ENCODE data around the gene CHID1.

The CHID1 gene

DNA sequence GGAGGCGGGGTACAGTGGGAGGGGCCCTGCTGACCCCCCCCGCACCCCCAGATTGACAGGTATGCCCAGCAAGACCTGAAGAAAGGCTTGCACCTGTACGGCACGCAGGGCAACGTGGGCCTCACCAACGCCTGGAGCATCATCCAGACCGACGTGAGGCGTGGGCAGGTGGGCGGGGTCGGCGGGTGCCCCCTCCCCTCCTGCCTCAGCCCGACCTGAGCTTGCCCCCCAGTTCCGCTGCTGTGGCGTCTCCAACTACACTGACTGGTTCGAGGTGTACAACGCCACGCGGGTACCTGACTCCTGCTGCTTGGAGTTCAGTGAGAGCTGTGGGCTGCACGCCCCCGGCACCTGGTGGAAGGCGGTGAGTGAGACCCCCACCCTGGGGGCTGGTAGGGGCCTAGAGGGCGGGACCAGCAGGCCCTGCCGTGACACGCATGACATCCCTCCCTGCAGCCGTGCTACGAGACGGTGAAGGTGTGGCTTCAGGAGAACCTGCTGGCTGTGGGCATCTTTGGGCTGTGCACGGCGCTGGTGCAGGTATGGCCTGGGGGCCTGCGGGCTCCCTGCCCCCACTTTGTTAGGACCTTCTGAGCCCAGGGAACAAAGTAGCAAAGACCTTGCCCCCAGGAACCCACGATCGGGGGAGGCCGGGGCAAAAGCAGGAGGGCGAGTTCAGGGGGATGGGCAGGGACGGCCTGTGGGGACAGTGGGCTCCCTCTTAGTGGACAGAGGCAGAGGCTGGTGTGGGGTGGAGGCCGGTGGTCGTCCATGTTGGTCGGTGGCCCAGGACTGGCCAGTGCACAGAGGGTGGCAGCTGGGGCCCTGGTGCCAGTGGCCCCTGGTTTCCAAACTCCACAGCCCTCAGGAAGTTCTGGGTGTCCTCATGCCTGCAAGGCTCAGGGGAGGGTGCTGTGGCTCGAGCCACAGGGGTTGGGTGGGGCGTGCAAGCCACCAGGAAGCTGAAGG lies 44.9 kb downstream of the CHID1 start:
- in situ Hi-C loops (cut with MboI; ENCODE audit: low sequenced_read_pairs) = loop anchor here (25.0 kb wide), 1 partner anchor 197 kb away; the partner anchor contains the start of gene MUC2

DNA sequence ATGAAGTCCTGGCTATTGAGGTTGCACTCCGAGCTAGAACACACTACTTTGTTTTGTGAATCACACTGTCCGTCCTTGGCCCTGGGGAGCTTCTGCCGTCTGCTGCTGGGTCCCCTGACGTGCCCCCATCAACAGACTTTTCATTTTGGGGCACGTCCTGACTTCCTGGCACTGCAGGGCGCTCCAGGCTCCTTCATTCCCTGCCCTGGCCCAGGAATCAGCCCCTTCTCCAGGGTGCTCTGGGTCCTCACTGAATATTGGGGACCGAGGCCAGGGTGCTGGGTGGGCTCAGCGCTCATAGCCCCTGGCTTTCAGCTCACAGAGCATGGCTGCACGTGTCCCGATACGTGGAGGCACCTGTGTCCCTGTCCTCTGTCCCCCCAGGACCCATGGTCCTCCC lies 45.7 kb downstream of the CHID1 start:
- in situ Hi-C loops (cut with MboI; ENCODE audit: low sequenced_read_pairs) = loop anchor here (25.0 kb wide), 1 partner anchor 197 kb away; the partner anchor contains the start of gene MUC2

DNA sequence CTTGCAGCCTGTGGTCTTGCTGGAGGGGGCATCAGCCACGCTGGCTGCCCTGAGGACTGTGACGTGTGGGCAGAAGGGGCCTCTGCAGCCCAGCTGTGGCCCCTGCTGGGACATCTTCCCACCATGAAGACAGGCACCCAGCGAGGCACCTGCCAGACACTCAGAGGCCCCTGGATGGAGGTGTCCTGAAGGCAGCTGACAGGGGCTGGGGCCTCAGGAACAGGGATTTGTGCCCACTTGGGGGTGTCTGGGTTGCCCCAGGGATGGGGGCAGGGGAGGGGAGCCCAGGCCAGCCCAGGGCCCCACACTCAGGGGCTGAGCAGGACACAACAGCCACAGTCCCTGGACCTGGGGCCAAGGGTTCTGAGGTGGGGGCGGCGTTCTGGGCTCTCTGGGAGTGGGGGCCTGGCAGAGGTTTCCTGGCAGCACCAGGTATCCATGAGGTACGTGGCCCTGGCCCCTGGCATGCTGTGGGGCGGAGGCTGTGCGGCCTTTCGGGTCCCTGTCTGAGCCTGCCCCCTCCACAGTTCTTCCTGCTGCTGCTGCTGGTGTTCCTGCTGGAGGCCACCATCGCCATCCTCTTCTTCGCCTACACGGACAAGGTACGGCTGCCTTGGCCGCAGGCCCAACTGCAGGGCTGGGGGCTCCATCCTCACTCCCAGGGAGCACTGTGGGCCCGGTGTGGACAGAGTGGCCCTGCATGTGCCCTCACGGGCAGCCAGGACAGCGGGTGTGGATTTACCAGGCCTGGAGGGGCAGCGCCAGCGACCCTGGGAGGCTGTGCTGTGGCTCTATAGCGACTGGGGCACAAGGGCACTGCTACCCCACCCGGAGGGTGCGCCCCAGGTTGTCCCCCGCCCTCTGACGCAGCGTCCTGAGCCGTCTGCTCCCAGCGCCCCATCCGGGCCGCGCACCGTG lies 46.4 kb downstream of the CHID1 start:
- in situ Hi-C loops (cut with MboI; ENCODE audit: low sequenced_read_pairs) = loop anchor here (25.0 kb wide), 1 partner anchor 198 kb away; the partner anchor contains the start of gene MUC2

DNA sequence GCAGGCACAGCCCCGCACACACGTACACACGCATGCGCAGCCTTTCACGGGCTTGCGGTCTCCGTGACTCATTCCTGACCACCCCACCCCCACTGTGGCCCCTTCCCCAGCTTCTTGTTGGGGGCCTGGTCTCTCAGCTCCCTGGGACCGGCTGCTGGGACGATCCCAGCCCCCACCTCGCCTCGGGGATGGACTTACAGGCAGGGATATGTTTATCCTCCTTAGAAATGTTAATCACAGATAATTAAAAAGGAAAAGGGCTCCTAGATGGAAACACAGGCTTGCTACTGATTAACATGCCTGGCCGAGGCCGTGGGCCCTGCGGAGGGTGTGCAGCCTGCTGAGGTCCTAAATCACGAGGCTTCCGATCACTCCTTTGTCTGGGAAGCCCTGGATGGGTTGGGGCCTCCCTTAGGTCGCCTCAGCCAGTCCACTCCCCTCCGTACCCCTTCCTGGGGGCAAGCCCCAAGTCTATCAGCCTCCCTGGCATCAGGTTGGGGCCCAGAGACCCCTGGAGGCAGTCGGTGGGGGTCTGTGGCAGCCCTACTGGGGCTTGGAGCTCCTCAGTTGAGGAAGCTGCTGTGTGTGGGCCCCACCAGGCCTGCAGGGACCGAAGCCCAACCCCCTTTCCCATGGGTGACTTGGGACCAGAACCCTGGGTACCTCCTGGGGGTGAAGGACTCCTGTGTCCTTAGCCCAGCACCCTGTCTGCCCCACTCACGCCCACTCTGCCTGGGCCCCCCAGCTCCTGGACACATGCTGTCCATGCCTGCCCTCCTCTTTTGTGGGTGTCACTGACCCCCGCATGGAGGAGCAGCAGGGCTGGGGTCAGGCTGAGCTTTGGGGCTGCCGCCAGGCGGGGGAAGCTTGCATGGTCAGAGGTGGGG lies 47.3 kb downstream of the CHID1 start:
- in situ Hi-C loops (cut with MboI; ENCODE audit: low sequenced_read_pairs) = loop anchor here (25.0 kb wide), 1 partner anchor 199 kb away; the partner anchor contains the start of gene MUC2

DNA sequence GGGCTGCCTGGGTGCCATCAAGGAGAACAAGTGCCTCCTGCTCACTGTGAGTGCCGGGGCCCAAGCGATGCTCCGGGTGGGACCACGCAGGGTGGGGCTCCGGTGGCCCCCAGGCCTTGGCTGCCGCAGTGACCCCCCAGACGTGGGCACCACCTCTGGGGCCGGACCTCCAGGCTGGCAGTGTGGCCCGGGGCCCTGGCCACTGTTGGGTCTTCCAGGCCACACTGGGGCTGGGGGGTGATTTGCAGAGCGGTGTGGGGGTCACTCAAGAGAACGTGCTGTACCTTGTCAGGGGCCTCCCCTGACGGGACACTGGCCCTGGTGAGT lies 48.0 kb downstream of the CHID1 start:
- in situ Hi-C loops (cut with MboI; ENCODE audit: low sequenced_read_pairs) = loop anchor here (25.0 kb wide), 1 partner anchor 200 kb away; the partner anchor contains the start of gene MUC2

DNA sequence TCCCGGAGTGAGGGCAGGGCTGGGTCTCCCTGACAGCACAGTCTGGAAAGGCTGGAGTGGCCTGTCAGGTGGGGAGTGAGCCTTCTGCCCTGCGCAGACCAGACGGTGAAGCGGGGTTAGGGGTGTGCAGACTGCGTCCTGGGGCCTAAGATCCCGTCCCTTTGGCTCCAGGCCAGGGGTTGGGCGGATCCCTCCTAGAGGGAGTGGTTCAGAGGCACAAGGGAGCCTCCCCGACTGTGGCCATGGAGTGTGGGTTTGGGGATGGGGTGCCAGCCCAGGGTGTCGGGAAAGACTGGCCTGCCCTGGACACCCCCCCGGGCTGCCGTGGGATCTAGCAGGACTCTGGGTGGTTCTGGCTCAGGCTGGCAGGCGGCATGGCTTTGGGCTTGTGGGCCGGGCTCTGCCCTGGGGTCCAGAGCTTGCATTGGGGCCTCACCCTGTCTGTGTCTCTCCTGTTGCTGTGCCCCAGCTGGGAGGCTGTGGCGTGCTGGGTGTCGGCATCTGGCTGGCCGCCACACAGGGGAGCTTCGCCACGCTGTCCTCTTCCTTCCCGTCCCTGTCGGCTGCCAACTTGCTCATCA lies 48.4 kb downstream of the CHID1 start:
- in situ Hi-C loops (cut with MboI; ENCODE audit: low sequenced_read_pairs) = loop anchor here (25.0 kb wide), 1 partner anchor 200 kb away; the partner anchor contains the start of gene MUC2

DNA sequence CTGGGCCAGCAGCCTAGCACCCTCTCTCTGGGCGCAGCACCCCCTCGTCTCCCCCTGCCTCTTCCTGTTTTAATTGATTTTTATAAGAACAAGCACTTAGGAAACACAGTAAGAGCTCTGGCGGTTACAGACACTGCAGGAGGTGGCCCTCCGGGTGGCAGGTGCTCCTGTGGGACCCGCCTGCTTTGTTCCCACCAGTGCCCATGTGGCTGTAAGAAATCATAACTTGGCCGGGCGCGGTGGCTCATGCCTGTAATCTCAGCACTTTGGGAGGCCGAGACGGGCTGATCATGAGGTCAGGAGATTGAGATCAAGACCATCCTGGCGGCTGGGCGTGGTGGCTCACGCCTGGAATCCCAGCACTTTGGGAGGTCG lies 49.5 kb downstream of the CHID1 start:
- in situ Hi-C loops (cut with MboI; ENCODE audit: low sequenced_read_pairs) = loop anchor here (25.0 kb wide), 1 partner anchor 201 kb away; the partner anchor contains the start of gene MUC2

DNA sequence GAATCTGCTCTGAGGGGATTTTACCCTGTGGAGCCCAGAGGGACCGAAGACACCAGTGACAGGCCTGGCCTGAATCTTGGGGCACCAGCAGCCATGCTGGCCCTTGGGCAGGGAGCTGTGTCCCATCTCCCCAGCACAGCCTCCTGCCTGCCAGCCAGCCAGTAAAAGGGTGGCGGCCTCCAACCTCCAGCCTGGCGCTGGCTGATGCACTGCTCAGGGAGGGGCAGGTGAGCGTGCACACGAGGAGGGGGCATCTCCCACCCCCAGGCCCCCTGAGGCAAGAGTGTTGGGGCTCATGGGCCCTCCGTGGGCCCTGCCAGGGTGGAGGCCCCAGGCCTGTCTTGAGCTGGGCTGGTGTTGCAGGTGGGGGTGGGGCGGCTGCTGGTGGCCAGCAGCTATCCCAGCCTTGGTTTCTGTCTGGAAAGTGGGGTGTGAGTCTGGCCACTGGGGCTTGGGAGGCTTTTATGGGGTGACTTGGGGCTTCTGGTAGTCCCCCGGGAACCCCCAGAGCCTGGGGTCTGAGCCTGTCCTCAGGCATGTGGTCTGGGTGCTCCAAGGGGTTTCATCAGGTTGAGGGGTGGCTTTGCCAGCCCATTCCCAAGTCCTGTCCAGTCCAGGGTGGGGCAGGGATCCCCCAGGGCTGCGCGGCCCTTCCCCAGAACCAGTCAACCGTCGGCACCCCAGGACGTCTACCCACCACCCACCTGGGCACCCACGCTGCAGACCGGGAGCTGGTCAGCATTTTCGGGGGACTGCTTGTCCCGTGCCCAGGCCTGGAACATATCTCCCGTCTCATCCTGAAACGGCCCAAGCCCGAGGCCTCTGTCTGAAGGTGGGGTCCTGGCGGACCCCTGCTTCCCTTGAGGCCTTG lies 50.1 kb downstream of the CHID1 start:
- in situ Hi-C loops (cut with MboI; ENCODE audit: low sequenced_read_pairs) = loop anchor here (25.0 kb wide), 1 partner anchor 202 kb away; the partner anchor contains the start of gene MUC2

DNA sequence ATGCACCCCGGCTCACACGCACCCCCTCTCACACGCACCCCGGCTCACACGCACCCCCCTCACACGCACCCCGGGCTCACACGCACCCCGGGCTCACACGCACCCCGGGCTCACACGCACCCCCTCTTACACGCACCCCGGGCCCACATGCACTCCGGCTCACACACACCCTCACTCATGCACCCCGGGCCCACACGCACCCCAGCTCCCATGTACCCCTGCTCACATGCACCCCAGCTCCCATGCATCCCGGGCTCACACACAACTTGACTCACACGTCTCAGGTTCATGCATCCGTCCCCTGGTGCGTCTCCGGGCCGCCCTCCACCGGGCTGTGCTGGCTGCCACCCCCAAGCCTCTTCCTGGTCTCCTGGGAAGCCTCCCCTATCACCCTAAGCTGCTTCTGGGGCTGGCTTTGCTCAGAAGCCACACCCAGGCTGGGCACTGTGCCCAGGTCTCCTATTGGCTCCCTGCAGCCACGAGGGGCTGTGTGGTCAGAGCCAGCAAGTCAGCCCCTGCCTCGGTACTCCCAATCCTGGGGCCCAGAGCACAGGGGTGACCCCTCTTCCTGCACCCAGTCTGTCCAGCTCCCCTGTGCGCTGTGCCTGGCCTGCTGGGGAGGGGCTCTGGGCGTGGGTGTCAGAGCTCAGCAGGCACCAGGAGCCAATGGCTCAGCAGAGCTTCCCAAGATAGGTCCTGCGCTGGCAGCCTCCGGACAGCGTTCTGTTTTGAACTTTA lies 51.0 kb downstream of the CHID1 start:
- in situ Hi-C loops (cut with MboI; ENCODE audit: low sequenced_read_pairs) = loop anchor here (25.0 kb wide), 1 partner anchor 203 kb away; the partner anchor contains the start of gene MUC2

DNA sequence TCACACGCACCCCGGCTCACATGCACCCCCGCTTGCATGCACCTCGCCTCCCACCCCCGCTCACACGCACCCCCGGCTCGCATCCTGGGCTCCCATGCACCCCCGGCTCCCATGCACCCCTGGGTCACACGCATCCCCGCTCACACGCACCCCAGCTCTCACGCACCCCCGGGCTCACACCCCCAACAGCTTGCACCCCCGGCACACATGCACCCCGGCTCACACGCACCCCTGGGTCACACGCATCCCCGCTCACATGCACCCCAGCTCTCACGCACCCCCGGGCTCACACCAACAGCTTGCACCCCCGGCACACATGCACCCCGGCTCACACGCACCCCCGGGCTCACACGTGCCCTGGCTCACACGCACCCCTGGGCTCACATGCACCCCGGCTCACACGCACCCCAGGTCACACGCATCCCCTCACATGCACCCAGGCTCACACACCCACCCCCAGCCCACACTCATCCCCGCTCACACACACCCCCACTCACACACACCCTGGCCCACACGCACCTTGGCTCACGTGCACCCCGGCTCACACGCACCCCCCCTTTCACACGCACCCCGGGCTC lies 51.8 kb downstream of the CHID1 start:
- in situ Hi-C loops (cut with MboI; ENCODE audit: low sequenced_read_pairs) = loop anchor here (25.0 kb wide), 1 partner anchor 203 kb away; the partner anchor contains the start of gene MUC2

DNA sequence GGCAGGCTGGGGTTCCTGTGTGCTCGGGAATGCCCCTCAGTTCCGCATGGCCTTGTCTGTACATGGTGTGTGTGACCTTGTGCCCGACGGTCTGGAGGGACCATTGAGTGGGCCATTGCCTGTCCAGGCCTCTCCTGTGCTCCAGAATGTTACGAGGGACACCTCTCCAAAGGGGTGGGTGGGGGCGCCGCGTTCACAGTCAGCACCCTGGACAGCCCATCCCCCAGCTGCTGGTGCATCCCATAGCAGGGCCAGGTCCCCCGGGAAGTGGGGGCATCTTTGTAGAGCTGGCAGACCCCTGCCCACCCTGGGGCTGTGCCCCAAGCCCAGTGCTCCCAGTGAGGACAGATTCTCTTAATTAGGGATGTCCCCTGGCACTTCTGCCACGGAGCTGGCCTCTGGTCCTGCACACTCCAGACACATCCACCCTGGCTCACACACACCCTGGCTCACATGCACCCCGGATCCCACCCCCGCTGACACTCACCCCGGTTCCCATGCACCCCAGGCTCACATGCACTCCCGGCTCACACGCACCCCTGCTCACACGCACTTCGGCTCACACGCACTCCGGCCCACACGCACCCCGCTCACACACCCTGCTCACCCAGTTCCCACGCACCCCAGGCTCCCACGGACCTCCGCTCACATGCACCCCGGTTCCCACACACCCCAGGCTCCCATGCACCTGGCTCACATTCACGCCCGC lies 52.4 kb downstream of the CHID1 start:
- in situ Hi-C loops (cut with MboI; ENCODE audit: low sequenced_read_pairs) = loop anchor here (25.0 kb wide), 1 partner anchor 204 kb away; the partner anchor contains the start of gene MUC2

DNA sequence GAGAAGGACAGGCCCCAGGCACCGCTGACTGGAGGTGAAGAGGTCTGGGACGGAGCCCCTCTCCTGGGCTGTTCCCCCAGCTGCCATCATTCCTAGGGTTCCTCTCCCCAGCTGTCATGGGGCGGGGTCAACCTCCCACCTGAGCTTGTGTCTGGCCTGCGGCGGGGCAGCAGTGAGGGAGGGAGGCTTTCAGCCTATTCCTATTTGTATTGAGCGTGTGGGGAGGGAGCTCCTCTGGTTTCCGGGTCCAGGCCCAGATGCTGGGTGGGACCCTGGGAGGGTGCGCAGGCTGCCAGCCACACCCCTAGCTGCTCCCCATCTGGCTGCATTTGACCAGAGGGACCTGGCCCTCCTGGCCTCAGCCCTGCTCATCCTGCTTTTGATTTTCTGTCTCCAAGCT lies 54.2 kb downstream of the CHID1 start:
- in situ Hi-C loops (cut with MboI; ENCODE audit: low sequenced_read_pairs) = loop anchor here (25.0 kb wide), 1 partner anchor 206 kb away; the partner anchor contains the start of gene MUC2

DNA sequence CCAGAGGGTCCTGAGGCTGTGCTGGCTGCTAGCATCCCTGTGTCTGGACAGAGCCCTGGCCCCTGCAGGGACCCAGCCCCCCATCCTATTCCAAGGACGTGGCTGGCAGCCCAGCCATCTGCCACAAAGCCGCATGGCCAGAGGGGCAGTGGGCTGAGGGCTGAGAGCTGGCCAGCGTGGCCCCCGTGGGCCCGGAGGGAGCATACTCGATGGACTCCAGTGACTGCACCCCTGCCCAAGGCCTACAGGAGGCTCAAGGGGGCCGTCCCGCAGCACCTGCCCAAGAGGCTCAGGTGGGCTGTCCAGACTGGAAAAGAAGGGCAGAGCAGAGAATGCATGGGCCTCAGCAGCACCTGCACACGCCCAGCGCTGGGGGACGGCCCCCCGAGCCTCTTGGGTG lies 54.8 kb downstream of the CHID1 start:
- in situ Hi-C loops (cut with MboI; ENCODE audit: low sequenced_read_pairs) = loop anchor here (25.0 kb wide), 1 partner anchor 207 kb away; the partner anchor contains the start of gene MUC2

DNA sequence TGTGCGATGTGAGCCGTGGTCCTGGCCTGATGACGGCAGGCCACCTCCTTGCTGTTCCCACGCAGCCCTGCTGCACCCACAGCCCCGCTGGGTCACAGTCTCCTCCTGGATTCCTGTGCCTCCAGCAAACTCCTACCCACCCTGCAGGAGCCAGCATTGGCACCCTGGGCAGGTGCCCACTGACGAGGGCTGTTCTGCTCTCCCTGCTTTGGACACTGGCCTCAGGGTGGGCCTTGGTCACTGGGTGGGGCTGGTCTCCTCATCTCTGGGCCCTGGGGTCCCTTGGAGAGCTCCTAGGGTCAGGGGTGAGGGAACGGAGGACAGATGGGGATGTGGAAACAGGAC lies 55.3 kb downstream of the CHID1 start:
- in situ Hi-C loops (cut with MboI; ENCODE audit: low sequenced_read_pairs) = loop anchor here (25.0 kb wide), 1 partner anchor 207 kb away; the partner anchor contains the start of gene MUC2

DNA sequence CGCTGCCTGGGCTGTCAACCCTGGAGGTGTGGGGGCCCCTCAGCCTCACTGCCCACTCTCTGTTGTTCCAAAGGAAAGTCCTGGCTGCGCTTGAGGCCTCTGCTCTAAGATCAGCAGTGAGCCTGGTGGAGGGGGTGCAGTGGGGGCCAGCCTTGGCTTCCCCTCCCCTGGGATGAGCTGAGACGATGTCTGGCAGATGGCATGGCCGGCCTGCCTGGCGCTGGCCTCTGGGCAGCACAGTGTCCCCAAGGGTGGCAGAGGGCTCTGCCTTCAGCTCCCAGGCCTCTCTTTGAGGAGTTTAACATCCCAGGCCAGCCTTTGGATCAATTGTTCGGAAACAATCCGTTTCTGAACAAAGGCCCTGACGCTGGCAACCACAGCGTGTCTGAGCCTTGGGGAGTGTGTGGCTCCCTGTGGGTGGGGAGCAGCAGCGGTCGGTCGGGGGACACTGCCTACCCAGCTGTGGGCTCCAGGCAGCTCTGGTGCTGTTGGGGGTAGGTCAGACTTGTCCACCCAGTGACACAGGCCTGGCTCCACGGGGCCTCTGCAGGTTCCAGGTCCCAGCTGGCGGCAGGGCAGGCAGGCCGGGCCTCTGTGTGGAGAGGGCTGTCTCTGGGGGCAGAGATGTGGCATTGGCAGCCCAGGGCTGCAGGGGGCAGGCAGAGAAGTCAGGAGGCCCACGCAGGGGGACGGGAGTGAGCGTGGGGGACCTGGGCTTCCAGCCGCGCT lies 55.8 kb downstream of the CHID1 start:
- in situ Hi-C loops (cut with MboI; ENCODE audit: low sequenced_read_pairs) = loop anchor here (25.0 kb wide), 1 partner anchor 208 kb away; the partner anchor contains the start of gene MUC2

Data from HL-60/S4 (cell line).